Jurkat, Clone E6-1 (cell line): ENCODE data around the gene XBP1.
"Not testable (repeated sequence)": the region's sequence is repeated elsewhere in the genome, so short reads cannot be mapped to it uniquely, and the experiment has no call there.

ENCODE experiments used
- DNase-seq: peaks from one replicate; pipeline ENCODE4 v3.0.0-alpha.2; 2011; ENCODE audit warnings: low read depth, low spot score
- H3K4me3 ChIP-seq: 2 replicates; pipeline ENCODE4 v1.5.1; 2011; ENCODE audit warnings: mild to moderate bottlenecking, low read length, control low read depth, moderate library complexity

XBP1 gene

GRCh38 chr22:28768701-28769393, 31.5 kb downstream of the XBP1 start:
- no peak for DNase-seq
- H3K4me3 ChIP-seq, result no peak overlapping the region

GRCh38 chr22:28766628-28767027, 33.7 kb downstream of the XBP1 start:
- no peak for DNase-seq
- H3K4me3 ChIP-seq, result no peak overlapping the region

GRCh38 chr22:28762000-28762399, 38.4 kb downstream of the XBP1 start:
- H3K4me3 ChIP-seq, DNase-seq: not testable (repeated sequence)

- no peak for DNase-seq
- H3K4me3 ChIP-seq, result no peak overlapping the region
These were observed 39.0 kb downstream of the XBP1 start for GRCh38 chr22:28761449-28761755.

GRCh38 chr22:28759861-28760560, 40.4 kb downstream of the XBP1 start:
- no peak for DNase-seq
- H3K4me3 ChIP-seq, result no peak overlapping the region

- DNase-seq, H3K4me3 ChIP-seq: not testable (repeated sequence)
These were observed 45.9 kb downstream of the XBP1 start for GRCh38 chr22:28754512-28754911.

- DNase-seq, result no peak
- H3K4me3 ChIP-seq, result no peak overlapping the region
These were observed 49.9 kb downstream of the XBP1 start for GRCh38 chr22:28750471-28750881.
